Omental fat pad (tissue), 4 donors: ENCODE measurements around the gene ADAMTS1. TPM values are rescaled to one million over a fixed set of nuclear protein-coding genes. Genes with fewer than 3 reads are reported as not detected.

Experiments
- ATAC-seq: fragments of 150-250 bp; one replicate; pipeline ENCODE4 v1.9.1; 2016; ENCODE audit warnings: mild to moderate bottlenecking, moderate library complexity; ENCODE audit not compliant: low FRiP score
- DNase-seq: peaks from one replicate; pipeline ENCODE4 v3.0.0-alpha.2; 2019; ENCODE audit warnings: low spot score
- total RNA-seq, 4 donors: library from RNA; depleted of rRNA; stranded (reverse); fragments of >200 nt; gene quantifications; one replicate each; pipeline ENCODE4 v1.1.0, GENCODE V29; 2016
- TF ChIP-seq, protein P1 (sequence below), 3 donors: fragments of 450-650 bp; IDR thresholded peaks; one replicate each; pipeline ENCODE4 v1.5.1; 2016 to 2017; ENCODE audit warnings: antibody characterized with exemption in 3 of 3, mild to moderate bottlenecking in 3 of 3, moderate library complexity in 2 of 3

Gene ADAMTS1
- total RNA-seq, 4 donors from 2014 or later, result 156 to 391 (median 347) TPM

DNA sequence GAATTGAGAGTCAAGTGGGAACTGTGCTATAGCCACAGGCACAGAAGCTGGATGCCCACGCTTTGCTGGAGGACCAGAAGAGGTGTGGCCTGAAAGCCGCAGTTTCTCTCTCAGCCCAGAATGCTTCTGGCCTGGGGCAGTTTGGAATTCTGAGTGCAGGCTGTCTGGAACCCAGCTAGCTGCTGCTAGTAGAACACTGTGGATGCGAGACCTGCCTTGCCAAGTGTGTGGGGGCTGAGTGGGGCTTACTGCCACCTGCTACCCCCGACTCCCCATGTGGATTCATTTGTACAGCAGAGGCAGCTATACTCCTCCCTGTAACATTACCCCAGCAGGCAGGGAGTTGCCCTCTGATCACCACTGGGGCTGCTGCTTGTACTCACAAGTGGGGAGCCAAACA is 12.2 kb downstream of the ADAMTS1 start:
- no peak for ATAC-seq
- TF ChIP-seq, protein P1, sequence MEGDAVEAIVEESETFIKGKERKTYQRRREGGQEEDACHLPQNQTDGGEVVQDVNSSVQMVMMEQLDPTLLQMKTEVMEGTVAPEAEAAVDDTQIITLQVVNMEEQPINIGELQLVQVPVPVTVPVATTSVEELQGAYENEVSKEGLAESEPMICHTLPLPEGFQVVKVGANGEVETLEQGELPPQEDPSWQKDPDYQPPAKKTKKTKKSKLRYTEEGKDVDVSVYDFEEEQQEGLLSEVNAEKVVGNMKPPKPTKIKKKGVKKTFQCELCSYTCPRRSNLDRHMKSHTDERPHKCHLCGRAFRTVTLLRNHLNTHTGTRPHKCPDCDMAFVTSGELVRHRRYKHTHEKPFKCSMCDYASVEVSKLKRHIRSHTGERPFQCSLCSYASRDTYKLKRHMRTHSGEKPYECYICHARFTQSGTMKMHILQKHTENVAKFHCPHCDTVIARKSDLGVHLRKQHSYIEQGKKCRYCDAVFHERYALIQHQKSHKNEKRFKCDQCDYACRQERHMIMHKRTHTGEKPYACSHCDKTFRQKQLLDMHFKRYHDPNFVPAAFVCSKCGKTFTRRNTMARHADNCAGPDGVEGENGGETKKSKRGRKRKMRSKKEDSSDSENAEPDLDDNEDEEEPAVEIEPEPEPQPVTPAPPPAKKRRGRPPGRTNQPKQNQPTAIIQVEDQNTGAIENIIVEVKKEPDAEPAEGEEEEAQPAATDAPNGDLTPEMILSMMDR (IDR thresholded peaks at IDR 0.05), result no peak
- no peak for DNase-seq

DNA sequence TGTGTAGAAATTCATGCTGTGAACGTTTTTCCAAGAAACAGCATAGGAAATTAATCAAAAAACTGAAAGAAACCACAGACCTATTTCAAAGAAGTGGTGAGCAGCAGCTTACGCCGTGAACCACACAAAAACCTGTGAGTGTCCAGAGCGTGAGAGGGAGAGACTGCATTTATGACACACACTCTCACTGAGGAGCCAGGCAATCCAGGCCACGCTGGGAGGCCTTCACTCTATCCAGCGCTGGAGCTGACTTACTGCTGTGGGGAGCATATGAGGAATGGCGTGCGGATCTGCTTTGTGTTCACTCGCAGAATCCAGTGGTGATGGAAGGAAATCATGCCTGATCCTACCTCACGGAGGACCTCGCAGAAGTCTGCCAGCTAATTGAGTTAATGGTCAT is 12.7 kb downstream of the ADAMTS1 start:
- ATAC-seq (no peak), DNase-seq (no peak)
- TF ChIP-seq, protein P1 (IDR thresholded peaks at IDR 0.05), result no peak

DNA sequence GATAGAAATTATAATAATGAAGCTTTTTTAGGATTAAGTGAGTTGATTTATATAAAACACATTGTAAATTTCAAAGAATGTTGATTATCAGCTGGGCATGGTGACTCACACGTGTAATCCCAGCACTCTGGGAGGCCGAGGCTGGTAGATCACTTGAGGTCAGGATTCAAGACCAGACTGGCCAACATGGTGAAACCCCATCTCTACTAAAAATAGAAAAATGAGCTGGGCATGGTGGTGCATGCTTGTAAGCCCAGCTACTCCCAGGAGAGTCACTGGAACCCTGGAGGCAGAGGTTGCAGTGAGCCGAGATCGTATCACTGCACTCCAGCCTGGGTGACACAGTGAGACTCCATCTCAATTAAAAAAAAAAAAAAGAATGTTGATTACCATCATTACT is 18.4 kb downstream of the ADAMTS1 start:
- no peak for DNase-seq
- TF ChIP-seq, protein P1 (IDR thresholded peaks at IDR 0.05), result no peak
- no peak for ATAC-seq

DNA sequence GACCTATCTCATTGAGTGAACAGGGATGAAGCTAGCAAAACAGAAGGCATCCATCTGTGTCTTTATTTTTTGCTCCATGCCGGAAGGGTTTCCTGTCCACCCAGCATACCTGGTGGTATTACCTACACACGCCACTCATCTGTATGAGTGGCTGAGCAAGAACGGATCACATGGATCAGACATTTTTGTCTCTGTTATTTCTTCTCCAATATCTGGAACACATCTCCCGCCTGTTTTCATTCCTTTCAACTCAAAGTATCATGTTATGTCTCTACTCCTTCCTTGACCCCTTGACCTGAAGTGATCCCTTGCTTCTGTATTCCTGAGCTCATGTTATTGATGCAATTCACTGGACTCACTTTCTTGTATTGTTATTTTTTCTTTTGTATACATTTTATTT is 24.7 kb downstream of the ADAMTS1 start:
- DNase-seq (no peak), ATAC-seq (no peak)
- TF ChIP-seq, protein P1 (IDR thresholded peaks at IDR 0.05), result no peak

DNA sequence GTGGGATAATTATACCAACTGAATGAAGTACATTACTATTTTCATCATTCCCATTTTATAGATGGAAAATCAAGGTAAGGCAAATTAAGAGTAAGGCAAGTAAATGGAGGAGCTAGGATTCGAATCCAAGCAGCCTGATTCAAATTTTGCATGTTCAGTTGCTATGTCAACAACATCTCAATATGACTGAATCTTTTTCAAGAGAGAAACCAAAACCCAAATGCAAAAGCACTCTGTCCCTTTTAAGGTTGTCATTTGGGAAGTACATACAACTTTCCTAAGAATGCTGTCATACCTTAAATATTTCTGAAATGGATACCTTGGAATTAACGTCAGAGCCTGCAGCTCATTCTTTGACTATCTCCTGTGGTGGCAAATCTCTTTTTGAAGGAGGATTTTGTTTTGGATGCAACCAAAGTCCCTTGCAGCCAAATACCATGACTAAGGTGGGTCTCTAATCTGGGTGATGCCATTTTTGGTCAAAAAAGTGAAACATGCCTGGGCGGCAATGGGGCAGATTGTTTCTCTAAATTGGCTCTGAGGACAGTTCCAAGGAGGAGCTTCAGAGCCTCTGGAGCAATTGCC is 25.4 kb downstream of the ADAMTS1 start:
- TF ChIP-seq, protein P1 (IDR thresholded peaks at IDR 0.05), result no peak
- ATAC-seq, result no peak

DNA sequence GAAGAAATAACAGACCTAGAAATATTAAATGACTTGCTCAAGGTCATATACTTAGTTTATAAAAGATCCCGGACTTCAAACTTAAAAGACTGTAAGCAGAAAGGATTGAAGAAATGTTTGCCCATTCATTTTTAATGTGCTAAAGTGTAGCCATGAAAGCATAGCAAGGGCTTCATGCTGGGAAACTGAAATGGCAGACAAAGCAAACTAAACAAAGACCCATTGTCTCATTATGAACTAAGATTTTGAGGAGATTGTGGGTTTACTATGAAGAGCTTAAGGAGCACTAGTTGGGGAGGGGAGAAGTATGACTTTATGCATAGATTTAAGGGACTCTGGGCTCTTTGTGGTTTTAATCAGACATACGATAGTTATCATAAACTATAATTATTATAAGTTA is 26.3 kb downstream of the ADAMTS1 start:
- TF ChIP-seq, protein P1 (IDR thresholded peaks at IDR 0.05), result no peak
- ATAC-seq, result no peak
- DNase-seq, result no peak

More for the DNA sequence above, 25.4 kb downstream of the ADAMTS1 start:
- DNase-seq, result no peak

DNA sequence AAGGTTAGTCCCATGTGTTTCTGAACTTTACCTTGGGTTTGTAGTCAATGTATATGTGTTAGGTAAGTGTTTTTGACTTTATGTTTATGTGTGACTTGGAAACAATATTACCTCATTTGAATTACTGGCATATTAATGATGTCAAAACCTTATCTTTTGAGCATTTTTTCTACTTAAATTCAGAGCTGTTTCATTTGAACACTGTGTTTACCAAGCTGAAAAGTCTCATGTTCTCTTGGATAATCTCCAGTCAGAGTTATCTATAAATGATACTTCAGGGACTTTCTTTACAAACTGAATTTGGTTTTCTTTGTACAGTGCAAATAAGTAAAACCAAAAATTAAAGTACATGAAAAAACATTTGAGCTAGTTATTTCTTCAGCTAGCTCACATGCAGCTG is 30.0 kb downstream of the ADAMTS1 start:
- DNase-seq (no peak), ATAC-seq (no peak)
- TF ChIP-seq, protein P1 (IDR thresholded peaks at IDR 0.05), result no peak
